Measurements from ENCODE around the gene TESMIN. TPM values are rescaled to one million over a fixed set of nuclear protein-coding genes. Genes with fewer than 3 reads are reported as not detected.
A peak's percentile ranks its signal among the peaks of the same experiment; 100 is the strongest.

Gene TESMIN
- 0.79 TPM in 2 replicates for polyA plus RNA-seq (2011; rRNA removed)
- 0.41 and 0.43 TPM in 2 replicates for polyA minus RNA-seq (2011; rRNA and poly(A)+ RNA removed)

DNA sequence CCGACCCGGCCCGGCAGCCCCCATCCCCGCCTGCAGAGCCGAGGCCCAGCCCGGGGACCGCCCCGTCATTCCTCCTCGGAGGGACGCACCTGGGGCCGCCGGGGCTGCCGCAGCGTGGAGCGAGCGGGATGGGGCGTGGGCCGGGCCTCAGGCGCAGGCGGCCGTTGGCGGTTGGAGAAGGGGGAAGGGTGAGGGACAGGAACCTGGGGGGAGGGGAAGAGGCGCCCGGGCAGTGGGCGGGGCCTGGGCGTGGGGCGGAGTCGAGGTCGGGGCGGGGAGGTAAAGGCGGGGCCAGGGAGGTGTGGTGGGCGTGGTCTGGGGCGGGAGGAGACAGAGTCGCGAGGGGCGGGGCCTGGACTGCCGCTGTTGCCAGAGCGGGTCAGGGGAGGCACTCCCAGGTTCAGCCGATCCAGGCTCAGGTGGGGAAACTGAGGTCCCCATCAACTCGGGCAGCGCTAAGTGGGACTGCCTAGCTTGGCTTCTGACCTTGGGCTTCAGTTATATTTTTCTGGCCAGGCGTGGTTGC is at the start of gene TESMIN:
TESMIN (minus strand) TSS at position 190 of the 526 bp plus-strand sequence. CDS start 860 bp downstream, outside the sequence.
- H3K9me3 ChIP-seq (ENCODE audit: control insufficient read depth, insufficient read depth, low read length): no peaks in the 10 kb centered on the region
- DNase-seq (ENCODE audit: low read depth, low spot score): peak; percentile 4
- TF ChIP-seq, protein P1, sequence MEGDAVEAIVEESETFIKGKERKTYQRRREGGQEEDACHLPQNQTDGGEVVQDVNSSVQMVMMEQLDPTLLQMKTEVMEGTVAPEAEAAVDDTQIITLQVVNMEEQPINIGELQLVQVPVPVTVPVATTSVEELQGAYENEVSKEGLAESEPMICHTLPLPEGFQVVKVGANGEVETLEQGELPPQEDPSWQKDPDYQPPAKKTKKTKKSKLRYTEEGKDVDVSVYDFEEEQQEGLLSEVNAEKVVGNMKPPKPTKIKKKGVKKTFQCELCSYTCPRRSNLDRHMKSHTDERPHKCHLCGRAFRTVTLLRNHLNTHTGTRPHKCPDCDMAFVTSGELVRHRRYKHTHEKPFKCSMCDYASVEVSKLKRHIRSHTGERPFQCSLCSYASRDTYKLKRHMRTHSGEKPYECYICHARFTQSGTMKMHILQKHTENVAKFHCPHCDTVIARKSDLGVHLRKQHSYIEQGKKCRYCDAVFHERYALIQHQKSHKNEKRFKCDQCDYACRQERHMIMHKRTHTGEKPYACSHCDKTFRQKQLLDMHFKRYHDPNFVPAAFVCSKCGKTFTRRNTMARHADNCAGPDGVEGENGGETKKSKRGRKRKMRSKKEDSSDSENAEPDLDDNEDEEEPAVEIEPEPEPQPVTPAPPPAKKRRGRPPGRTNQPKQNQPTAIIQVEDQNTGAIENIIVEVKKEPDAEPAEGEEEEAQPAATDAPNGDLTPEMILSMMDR (IDR thresholded peaks at IDR 0.05; ENCODE audit: low read depth, low read length): no peak
- no peak within 1 kb of the TSS for H3K27ac ChIP-seq (ENCODE audit: low read depth, low read length)
- peak within 1 kb of the TSS; percentile 52 for H3K4me3 ChIP-seq (ENCODE audit: low read depth, low read length)
- ChIA-PET POLR2A (no interaction called here), CTCF (interaction anchor here (0.6 kb wide), 1 partner anchor 50 kb away, joined by 6 read pairs; no protein-coding TSS in a partner anchor)
- no peaks in the 10 kb centered on the region for H3K27me3 ChIP-seq (ENCODE audit: control insufficient read depth, insufficient read depth, low read length)

DNA sequence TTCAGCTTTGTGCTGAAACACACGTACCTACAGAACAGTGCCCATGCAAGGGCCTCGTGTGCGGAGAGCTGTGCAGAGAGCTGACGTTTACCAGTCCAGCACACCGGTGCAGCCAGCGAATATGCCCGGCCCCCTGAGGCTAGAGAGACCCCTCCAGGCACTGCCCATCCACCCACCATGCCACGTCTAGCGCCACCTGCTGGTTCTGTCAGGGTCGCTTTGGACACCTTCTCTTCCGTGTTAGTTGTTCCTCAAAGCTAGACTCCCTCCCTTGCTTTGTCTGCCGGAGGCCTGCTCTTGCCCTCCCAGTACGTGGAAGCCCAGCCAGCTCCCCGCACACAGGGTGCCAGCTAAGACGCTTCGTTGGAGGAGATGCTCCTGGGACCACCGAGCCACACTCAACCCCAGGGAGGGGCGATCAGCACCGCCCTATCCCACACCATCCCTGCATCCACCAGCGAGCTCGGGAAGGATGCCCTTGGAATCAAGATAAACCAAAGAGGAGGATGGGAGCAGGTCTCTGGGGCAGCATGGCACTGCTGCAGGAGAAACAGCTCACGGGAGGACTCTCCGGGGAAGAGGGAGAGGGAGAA is 47.0 kb upstream of the TESMIN start:
- no peak overlapping the region for H3K27ac ChIP-seq (ENCODE audit: low read depth, low read length)
- H3K27me3 ChIP-seq (ENCODE audit: control insufficient read depth, insufficient read depth, low read length): no peaks in the 10 kb centered on the region
- no peak overlapping the region for H3K4me3 ChIP-seq (ENCODE audit: low read depth, low read length)
- ChIA-PET POLR2A (no interaction called here), CTCF (interaction anchor here (0.7 to 2.2 kb wide), 5 partner anchors 9 to 155 kb away, joined by 3 to 19 read pairs (median 5); no protein-coding TSS in a partner anchor)
- no peaks in the 10 kb centered on the region for H3K9me3 ChIP-seq (ENCODE audit: control insufficient read depth, insufficient read depth, low read length)
- TF ChIP-seq, protein P1 (IDR thresholded peaks at IDR 0.05; ENCODE audit: low read depth, low read length): peak; percentile 66
- DNase-seq (ENCODE audit: low read depth, low spot score): no peak

DNA sequence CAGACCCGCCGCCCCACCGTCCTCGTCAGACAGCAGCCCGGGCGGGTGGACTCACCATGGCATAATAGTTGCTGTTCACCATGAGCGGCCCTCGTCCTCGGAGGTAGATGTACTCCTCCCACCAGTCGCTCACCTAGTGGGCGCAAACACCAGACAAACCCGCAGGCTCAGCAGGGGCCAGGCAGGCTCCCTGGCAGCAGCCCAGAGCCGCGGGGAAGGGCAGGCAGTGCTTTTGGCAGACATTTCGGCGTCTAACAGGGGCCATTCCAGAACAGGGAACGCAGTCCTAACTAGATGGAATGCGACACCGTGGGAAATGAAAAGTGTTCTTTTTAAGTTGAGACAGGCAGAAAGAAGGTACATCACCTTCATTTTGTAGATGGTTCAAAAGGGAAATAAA is 45.5 kb upstream of the TESMIN start:
- DNase-seq (ENCODE audit: low read depth, low spot score): no peak
- H3K27ac ChIP-seq (ENCODE audit: low read depth, low read length): no peak overlapping the region
- CTCF ChIA-PET: no interaction called here
- TF ChIP-seq, protein P1 (IDR thresholded peaks at IDR 0.05; ENCODE audit: low read depth, low read length): no peak
- POLR2A ChIA-PET: no interaction called here
- no peaks in the 10 kb centered on the region for H3K9me3 ChIP-seq (ENCODE audit: control insufficient read depth, insufficient read depth, low read length)
- H3K27me3 ChIP-seq (ENCODE audit: control insufficient read depth, insufficient read depth, low read length): no peaks in the 10 kb centered on the region
- H3K4me3 ChIP-seq (ENCODE audit: low read depth, low read length): no peak overlapping the region

GRCh38 chr11:68792400-68792966 is 41.2 kb upstream of the TESMIN start:
- CTCF ChIA-PET: no interaction called here
- Histone ChIP-seq H3K4me3 (ENCODE audit: low read depth, low read length) (no peak overlapping the region), H3K9me3 (ENCODE audit: control insufficient read depth, insufficient read depth, low read length) (no peaks in the 10 kb centered on the region), H3K27ac (ENCODE audit: low read depth, low read length) (no peak overlapping the region), H3K27me3 (ENCODE audit: control insufficient read depth, insufficient read depth, low read length) (no peaks in the 10 kb centered on the region)
- POLR2A ChIA-PET: interaction anchor here (1.0 kb wide), 1 partner anchor 9 kb away, joined by 3 read pairs; no protein-coding TSS in a partner anchor
- no peak for DNase-seq (ENCODE audit: low read depth, low spot score)
- TF ChIP-seq, protein P1 (IDR thresholded peaks at IDR 0.05; ENCODE audit: low read depth, low read length): no peak

DNA sequence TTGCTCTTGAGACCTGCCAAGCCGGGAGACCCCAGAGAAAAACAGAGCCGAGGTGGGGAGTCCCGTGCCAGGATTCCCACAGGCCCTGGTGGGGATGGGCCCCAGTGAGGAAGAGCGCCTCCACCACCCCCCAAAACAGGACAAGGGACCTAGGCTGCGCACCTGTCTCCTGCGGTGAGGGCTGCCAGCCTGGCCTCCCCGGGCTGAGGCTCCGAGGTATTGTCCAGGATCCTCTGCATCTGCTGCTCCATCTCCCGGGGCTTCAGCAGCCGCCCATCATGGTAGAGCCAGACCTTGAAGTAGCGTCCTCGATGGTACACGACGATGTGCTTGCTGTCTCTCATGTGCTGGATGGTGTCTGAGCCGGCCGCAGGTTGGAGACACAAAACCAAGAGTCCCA is 33.3 kb upstream of the TESMIN start:
- TF ChIP-seq, protein P1 (IDR thresholded peaks at IDR 0.05; ENCODE audit: low read depth, low read length): no peak
- no peaks in the 10 kb centered on the region for H3K9me3 ChIP-seq (ENCODE audit: control insufficient read depth, insufficient read depth, low read length)
- ChIA-PET POLR2A (no interaction called here), CTCF (no interaction called here)
- DNase-seq (ENCODE audit: low read depth, low spot score): no peak
- no peak overlapping the region for H3K4me3 ChIP-seq (ENCODE audit: low read depth, low read length)
- H3K27me3 ChIP-seq (ENCODE audit: control insufficient read depth, insufficient read depth, low read length): no peaks in the 10 kb centered on the region
- no peak overlapping the region for H3K27ac ChIP-seq (ENCODE audit: low read depth, low read length)
